GM21381 (cell line): ENCODE results near the gene KRTAP5-2.
"Not testable (repeated sequence)": the region's sequence is repeated elsewhere in the genome, so short reads cannot be mapped to it uniquely, and the experiment has no call there.

Source experiments
- ATAC-seq: cut with Tn5 transposase; IDR thresholded peaks from one replicate; pipeline ENCODE4 v1.9.1; 2021; ENCODE audit warnings: mild to moderate bottlenecking, moderate library complexity; ENCODE audit not compliant: unreplicated experiment

Gene KRTAP5-2, protein sequence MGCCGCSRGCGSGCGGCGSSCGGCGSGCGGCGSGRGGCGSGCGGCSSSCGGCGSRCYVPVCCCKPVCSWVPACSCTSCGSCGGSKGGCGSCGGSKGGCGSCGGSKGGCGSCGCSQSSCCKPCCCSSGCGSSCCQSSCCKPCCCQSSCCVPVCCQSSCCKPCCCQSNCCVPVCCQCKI

GRCh38 chr11:1597994-1598380, at the start of gene KRTAP5-2:
Gene KRTAP5-2 (minus strand): TSS chr11:1598294. CDS start chr11:1598250, 44 bp downstream.
- no peak for ATAC-seq

- not testable (repeated sequence) for ATAC-seq
These were observed 48.4 kb upstream of the KRTAP5-2 start for GRCh38 chr11:1646540-1646939.

GRCh38 chr11:1645357-1645821, 47.3 kb upstream of the KRTAP5-2 start:
- no peak for ATAC-seq

DNA sequence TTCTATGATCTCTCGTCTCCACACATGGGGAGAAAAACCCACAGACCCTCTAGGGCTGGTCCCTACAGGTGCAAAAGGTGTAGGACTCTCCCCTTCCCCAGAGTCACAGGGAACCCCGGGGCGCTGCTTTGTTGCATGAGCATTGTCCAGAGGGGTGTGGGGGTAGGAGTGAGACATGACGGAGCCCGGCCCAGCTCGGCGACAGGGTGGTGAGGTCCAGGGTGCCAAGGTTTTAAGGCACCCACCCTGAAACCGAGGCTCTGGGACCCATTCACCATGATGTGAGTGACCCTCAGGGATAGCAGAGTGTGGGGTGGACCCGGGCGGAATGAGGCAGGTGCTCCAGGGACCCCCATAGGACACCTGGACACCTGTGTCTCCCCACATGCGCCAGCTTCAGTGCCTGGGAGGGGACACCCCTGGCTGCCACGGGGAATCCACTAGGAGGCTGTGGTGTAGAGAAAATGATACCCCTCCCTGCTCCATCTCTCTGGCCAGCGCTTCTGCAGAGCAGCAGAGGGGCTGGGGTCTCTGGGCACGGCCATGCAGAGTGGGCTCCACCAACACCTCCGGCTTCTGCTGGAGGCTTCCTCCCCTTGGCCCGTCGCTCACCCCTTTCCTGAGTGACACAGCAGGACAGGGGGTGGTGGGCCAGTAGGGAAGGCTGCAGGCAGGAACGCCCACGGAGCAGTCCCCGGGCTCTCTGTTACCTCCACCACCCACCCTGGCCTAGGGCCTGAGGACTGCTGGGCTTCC, 46.7 kb upstream of the KRTAP5-2 start:
- ATAC-seq, result no peak

DNA sequence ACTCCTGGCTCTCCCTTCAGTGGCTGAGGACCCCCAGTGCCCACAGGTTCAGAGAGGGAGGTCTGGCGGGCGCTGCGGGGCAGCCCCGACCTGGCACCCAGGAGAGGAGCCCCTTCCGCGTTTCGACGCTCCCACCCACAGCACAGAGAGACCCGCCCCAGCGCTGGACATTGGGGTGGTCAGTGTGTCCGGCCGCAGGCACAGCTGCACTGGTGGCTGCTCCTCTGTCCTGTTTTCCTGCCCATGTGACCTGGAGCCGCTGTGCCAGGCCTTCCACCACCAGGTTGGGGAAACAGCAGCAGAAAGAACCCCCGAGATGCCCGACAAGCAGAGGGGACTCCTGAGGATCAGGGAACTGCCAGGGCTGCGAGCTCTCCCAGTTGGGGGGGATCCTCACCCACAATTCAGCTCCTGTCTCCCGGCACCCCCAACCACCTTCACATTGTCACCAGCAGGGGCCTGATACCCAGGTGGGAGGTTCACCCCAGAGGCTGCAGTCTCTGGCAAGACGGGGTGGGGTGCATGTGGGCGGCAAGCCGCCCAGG, 45.1 kb upstream of the KRTAP5-2 start:
- no peak for ATAC-seq

DNA sequence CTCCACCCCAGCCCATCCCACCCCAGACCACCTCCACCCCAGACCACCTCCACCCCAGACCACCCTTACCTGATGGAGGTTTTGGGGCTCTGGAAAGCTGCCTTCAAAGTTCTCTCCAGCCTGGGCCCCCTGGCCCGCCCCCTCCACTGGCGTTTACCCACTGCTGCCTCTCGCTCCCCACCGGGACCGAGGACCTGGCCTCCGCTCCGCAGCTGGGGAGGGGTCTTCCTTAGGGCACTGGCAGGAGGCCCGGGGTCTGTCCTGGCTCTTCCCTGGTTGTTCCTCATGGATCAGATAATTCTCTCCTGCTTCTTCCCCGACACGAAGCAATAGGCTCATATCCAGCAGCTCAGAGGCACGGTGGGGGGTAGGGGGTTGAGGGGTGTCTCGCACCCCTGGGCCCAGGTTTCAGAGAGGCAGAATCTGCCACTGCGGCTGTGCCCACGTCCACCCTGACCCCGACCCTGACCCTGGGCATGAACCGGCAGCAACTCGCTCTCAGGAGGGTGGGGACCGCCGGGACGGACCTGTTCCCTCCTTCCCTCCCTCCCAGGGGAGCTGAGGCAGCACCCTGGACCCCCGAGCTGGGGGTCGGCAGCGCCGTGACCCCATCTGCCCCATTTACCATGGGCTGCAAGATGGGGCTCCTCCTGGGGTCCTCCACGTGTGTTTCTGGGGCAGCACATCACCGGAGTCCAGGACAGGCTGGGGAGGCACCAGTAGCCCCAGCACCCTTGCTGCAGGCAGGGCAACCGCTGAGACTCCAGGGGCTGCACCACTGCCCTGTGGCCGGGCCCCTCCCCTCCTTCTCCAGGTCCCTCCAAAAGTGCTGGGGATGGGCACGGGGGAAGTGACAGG, 44.4 kb upstream of the KRTAP5-2 start:
- ATAC-seq, result no peak

DNA sequence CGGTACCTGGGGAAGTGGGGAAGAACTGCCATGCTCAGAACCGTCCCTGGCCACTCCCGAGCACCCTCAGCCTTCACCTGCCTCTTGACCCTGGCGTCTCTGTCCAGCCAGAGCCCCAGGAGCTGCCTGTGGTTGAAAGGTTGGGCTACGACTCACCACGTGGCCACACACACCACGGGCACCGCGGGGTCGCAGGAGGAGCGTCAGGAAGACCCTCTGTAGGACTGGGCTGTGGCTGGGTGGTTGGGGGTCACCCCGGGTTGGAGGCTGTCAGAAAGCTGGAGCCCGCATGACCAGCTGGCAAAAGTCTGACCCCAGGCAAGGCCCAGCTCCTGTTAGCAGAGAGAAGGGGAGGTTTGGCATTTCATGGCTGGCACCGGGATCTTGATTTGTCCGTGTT, 43.0 kb upstream of the KRTAP5-2 start:
- no peak for ATAC-seq

- no peak for ATAC-seq
These were observed 42.2 kb upstream of the KRTAP5-2 start for GRCh38 chr11:1640076-1640946.

GRCh38 chr11:1639666-1640065, 41.6 kb upstream of the KRTAP5-2 start:
- no peak for ATAC-seq

- ATAC-seq, result no peak
These were observed 41.1 kb upstream of the KRTAP5-2 start for GRCh38 chr11:1639102-1639620.

- no peak for ATAC-seq
These were observed 40.2 kb upstream of the KRTAP5-2 start for GRCh38 chr11:1638344-1638743.

DNA sequence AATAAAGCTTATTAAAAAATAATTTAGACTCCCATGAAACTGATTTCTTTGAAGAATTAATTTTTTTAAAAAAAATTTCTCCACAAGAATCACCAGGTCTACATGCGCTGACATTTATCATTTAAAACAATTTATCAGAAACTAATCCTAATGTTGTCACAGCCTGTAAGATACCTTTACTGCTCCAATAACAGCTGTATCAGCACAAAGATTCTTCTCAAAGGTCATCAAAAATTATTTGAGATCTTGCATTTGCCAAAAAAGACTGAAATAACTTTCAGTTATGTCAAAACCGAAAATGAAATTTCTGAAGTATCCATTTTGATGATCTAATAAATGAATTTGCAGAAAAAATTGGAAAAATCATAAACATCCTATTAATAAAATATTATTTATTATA, 39.5 kb upstream of the KRTAP5-2 start:
- no peak for ATAC-seq

GRCh38 chr11:1636291-1636950, 38.3 kb upstream of the KRTAP5-2 start:
- ATAC-seq, result no peak

GRCh38 chr11:1633864-1634263, 35.8 kb upstream of the KRTAP5-2 start:
- no peak for ATAC-seq

DNA sequence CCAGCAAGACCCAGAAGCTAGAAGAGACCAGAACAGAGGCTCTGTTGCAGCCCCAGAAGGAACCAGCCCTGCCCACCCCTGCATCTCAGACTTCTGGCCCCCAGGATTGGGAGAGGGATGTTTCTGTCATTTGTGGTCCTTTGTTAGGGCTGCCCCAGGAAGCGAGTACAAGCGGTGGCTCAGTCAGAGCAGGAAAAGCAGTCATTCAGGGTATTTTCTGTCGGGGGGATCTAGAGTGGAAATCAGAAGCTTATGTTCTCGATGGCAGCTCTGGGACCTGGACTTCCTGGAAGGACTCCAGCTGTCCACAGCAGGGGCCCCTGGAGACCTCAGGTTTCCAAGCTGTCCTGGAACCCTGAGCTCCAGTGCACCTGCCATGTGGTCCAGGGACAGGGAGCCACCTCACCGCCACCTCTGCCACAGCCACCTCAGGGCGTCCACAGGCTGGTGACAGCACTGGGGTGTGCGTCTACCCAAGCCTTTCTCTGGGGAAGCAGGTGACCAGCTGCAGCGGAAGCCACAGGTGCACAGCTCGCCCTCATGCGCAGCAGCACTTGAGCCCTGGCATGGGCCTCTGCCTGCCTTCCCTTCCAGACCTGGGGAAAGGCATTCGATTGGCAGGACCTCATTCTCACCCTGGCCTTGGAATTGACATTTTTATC, 34.1 kb upstream of the KRTAP5-2 start:
- ATAC-seq, result no peak

DNA sequence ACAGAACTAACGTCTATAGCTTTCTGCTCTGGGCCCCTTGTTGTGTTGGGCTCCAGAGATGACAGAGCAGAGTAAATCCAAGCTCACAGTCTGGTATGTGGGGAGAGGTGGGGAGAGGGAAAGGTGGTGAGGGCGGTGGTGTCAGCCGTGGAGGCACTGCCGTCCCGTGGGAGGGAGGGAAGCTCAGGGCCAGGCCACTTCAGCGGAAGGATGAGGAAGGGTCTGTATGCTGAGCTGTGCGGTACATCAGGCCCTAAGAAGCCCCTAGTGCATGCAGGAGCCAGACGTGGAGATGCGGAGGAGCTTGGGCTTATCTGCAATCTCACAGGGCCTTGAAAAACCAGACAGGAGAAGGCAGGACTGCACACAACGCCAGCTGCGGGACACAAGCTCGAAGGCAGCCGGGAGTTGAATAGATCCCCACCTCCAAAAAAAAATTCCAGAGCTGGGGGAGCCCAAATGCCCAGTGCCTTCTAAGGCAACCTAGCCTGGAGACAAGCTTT, 33.0 kb upstream of the KRTAP5-2 start:
- no peak for ATAC-seq

DNA sequence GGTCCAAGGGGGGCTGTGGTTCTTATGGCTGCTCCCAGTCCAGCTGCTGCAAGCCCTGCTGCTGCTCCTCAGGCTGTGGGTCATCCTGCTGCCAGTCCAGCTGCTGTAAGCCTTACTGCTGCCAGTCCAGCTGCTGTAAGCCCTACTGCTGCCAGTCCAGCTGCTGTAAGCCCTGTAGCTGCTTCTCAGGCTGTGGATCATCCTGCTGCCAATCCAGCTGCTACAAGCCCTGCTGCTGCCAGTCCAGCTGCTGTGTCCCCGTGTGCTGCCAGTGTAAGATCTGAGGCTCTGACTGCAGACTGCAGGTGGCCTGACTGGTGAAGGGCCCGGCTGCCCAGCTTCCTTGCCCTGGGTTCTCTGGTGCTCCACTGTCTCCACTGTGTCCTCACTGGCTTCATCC, 32.2 kb upstream of the KRTAP5-2 start:
- no peak for ATAC-seq

GRCh38 chr11:1629326-1630185, 31.5 kb upstream of the KRTAP5-2 start, which contains the start of gene KRTAP5-5:
Gene KRTAP5-5 (plus strand): TSS chr11:1629775. CDS start chr11:1629841, 66 bp downstream.
- ATAC-seq, result no peak
